Activated CD8-positive, alpha-beta memory T cell treated with anti-CD3 and anti-CD28 coated beads, Interleukin-2, amount 50 U/mL, for 24 hours (primary cell): ENCODE measurements around the gene CD160.
"Not testable (repeated sequence)": the region's sequence is repeated elsewhere in the genome, so short reads cannot be mapped to it uniquely, and the experiment has no call there.

Experiments used
- DNase-seq: peaks from one replicate; pipeline ENCODE4 v3.0.0-alpha.2; 2020; ENCODE audit errors: extremely low read depth

CD160 gene

GRCh38 chr1:145710291-145711027 is 8.8 kb upstream of the CD160 start:
- no peak for DNase-seq

GRCh38 chr1:145711213-145711651 is 8.1 kb upstream of the CD160 start:
- no peak for DNase-seq

- no peak for DNase-seq
These were observed 4.7 kb upstream of the CD160 start for GRCh38 chr1:145714524-145715111.

- no peak for DNase-seq
These were observed 2.5 kb upstream of the CD160 start for GRCh38 chr1:145716641-145717345.

GRCh38 chr1:145717833-145718232 is 1.5 kb upstream of the CD160 start:
- no peak for DNase-seq

GRCh38 chr1:145718465-145718864 is 834 bp upstream of the CD160 start:
- DNase-seq = not testable (repeated sequence)

GRCh38 chr1:145720556-145720877 is 1.2 kb downstream of the CD160 start:
- no peak for DNase-seq

GRCh38 chr1:145720878-145721671 is 1.8 kb downstream of the CD160 start:
- DNase-seq = peak; percentile 25

GRCh38 chr1:145726193-145726592 is 6.9 kb downstream of the CD160 start:
- not testable (repeated sequence) for DNase-seq

GRCh38 chr1:145729196-145729595 is 9.9 kb downstream of the CD160 start:
- DNase-seq = no peak

- no peak for DNase-seq
These were observed 10.6 kb downstream of the CD160 start for GRCh38 chr1:145729666-145730436.

- DNase-seq = no peak
These were observed 11.2 kb downstream of the CD160 start for GRCh38 chr1:145730467-145730866.

- no peak for DNase-seq
These were observed 11.6 kb downstream of the CD160 start for GRCh38 chr1:145730900-145731299.

- no peak for DNase-seq
These were observed 16.9 kb downstream of the CD160 start for GRCh38 chr1:145736191-145736590.

GRCh38 chr1:145740269-145740668 is 21.0 kb downstream of the CD160 start:
- DNase-seq = no peak

- DNase-seq = no peak
These were observed 28.3 kb downstream of the CD160 start for GRCh38 chr1:145747398-145748247.

- DNase-seq = no peak
These were observed 31.1 kb downstream of the CD160 start for GRCh38 chr1:145750426-145750825.

- no peak for DNase-seq
These were observed 32.3 kb downstream of the CD160 start for GRCh38 chr1:145751491-145752037.

- DNase-seq = no peak
These were observed 38.1 kb downstream of the CD160 start for GRCh38 chr1:145757420-145757819.

GRCh38 chr1:145758116-145758515 is 38.8 kb downstream of the CD160 start:
- no peak for DNase-seq
